Heart right ventricle (tissue), 16 donors: Measurements from ENCODE around the gene NKTR. TPM values are rescaled to one million over a fixed set of nuclear protein-coding genes. Genes with fewer than 3 reads are reported as not detected.

Experiments used
- ATAC-seq, 8 donors: fragments of 200-7000 bp; cut with Tn5 transposase; one replicate each; pipeline ENCODE4 v1.9.1; 2020; ENCODE audit warnings: mild to moderate bottlenecking in 8 of 8, moderate library complexity in 8 of 8, moderate number of reproducible peaks in 1 of 8
- DNase-seq, 2 donors: peaks; one replicate each; pipeline ENCODE4 v3.0.0-alpha.2; 2020
- H3K27ac ChIP-seq, 10 donors: fragments of 200-600 bp; sonication (generic) in 2 of 10; one replicate each; pipeline versions ENCODE4 v1.5.0 to v1.8.0; 2020 to 2022; ENCODE audit warnings: mild to moderate bottlenecking in 3 of 10
- H3K27me3 ChIP-seq, 7 donors: fragments of 200-600 bp; one replicate each; pipeline ENCODE4 v1.8.0; 2021 to 2022; ENCODE audit warnings: mild to moderate bottlenecking in 2 of 7
- H3K36me3 ChIP-seq, 9 donors: fragments of 200-600 bp; sonication (generic) in 1 of 9; one replicate each; pipeline versions ENCODE4 v1.5.0 to v1.8.0; 2020 to 2022; ENCODE audit warnings: mild to moderate bottlenecking in 2 of 9
- H3K4me1 ChIP-seq, 9 donors: fragments of 200-600 bp; sonication (generic) in 1 of 9; one replicate each; pipeline versions ENCODE4 v1.5.0 to v1.8.0; 2020 to 2022; ENCODE audit warnings: mild to moderate bottlenecking in 4 of 9
- H3K4me3 ChIP-seq, 10 donors: fragments of 200-600 bp; sonication (generic) in 2 of 10; one replicate each; pipeline versions ENCODE4 v1.5.0 to v1.8.0; 2020 to 2022; ENCODE audit warnings: mild to moderate bottlenecking in 7 of 10, moderate library complexity in 2 of 10
- H3K9me3 ChIP-seq, 11 donors: fragments of 200-600 bp in 10 of 11; sonication (generic) in 2 of 11; one replicate each; pipeline versions ENCODE4 v1.5.0 to v1.8.0; 2013 to 2022; ENCODE audit warnings: mild to moderate bottlenecking in 2 of 11, control low read depth in 1 of 11, moderate library complexity in 1 of 11
- CTCF ChIP-seq, 9 donors: fragments of 200-600 bp; sonication (generic) in 2 of 9; IDR thresholded peaks; one replicate each; pipeline versions ENCODE4 v1.5.0 to v1.8.0; 2021 to 2022; ENCODE audit warnings: antibody characterized with exemption in 9 of 9, mild to moderate bottlenecking in 5 of 9, moderate library complexity in 1 of 9
- WGBS, 2 donors: extraction: QIAGEN DNeasy Blood & Tissue Kit; methylation state at CpG; one replicate each; pipeline ENCODE4 v1.1.7; 2013; ENCODE audit warnings: inconsistent platforms in 1 of 2; 5-methylcytosine and 5-hydroxymethylcytosine counted together
- intact Hi-C, 10 donors: fragments of 100-400 bp; cut with DNase I; formaldehyde crosslinking; loops; one replicate each; pipeline versions ENCODE4 v1.11.1 to v1.14.2; 2022
- polyA plus RNA-seq, 2 donors: library from polyadenylated mRNA; stranded (reverse); fragments of 200-250 nt; gene quantifications; one replicate each; pipeline ENCODE4 v1.2.3, GENCODE V29; 2013
- total RNA-seq, 10 donors: library from RNA; stranded (reverse); fragmentation: NEBNext Ultra II Directional in 3 of 10; extraction: Animal tissue kit (Norgen Biotek cat#: 25700) in 3 of 10; gene quantifications; one replicate each; pipeline versions ENCODE4 v1.2.1 to v1.2.4, GENCODE V29; 2021 to 2023
- donor health status: Arrhythmogenic right ventricular cardiomyopathy.
- donor health status: ischemic (EF 13 %, LVEDD 7.1; RV severe dilation, severe dysfunction).
- donor health status: healthy with polysubstance abuse.
- donor health status: DM: no; HTN: yes; CAD: no.
- donor health status: DM: no; HTN: no; CAD: no.
- donor health status: ischemic (EF 25% LVEDD 6.9; RV normal size, moderate dysfunction).
- donor health status: ischemic (EF 25% LVEDD 5.7; RV mildly dilated, moderate dysfunction).
- donor health status: healthy.
- donor health status: DM: yes; HTN: yes; CAD: no.
- donor health status: Ischemic cardiomyopathy.
- donor health status: ischemic (EF 35%, LVEDD 5.7; RV mildly dilated, moderate dysfunction).
- donor health status: nonischemic (EF 11% LVEDD 7.7; RV severe dilation, severe dysfunction).
- donor health status: DM: yes; HTN: yes; CAD: no.
- donor health status: PGD.
- donor health status: ischemic (EF 29% LVEDD 5.4; RV normal size, mild dysfunction).
- donor health status: nonischemic (EF 23%, LVEDD 6.1; RV moderate dilation, normal function).

The NKTR gene
- total and polyA plus RNA-seq, 12 donors = 10.2 to 59.3 (median 21.9) TPM

- Histone ChIP-seq H3K36me3 (peaks cover 0 to 7% (median 0%) of the 10 kb centered on the region in 9 donors), H3K9me3 (no peaks in the 10 kb centered on the region), H3K4me3 (no peak overlapping the region), H3K4me1 (peaks cover 0 to 20% (median 11%) of the 10 kb centered on the region in 9 donors), H3K27ac (peak overlapping the region in 1 of 10 donors; percentile 10), H3K27me3 (no peaks in the 10 kb centered on the region)
- intact Hi-C loops = no loop called here
- DNase-seq (no peak), ATAC-seq (peak in 3 of 8 donors; percentile 2 to 3 (median 2))
- no peak for TF ChIP-seq CTCF (IDR thresholded peaks at IDR 0.05)
- 83 to 85% methylated on average over 17 of the region's 17 CpGs for WGBS, 2 donors
These were observed 92.4 kb downstream of the NKTR start for GRCh38 chr3:42692667-42693529.

- DNase-seq = no peak
- peaks cover 0 to 13% (median 0%) of the 10 kb centered on the region in 9 donors for H3K36me3 ChIP-seq
These were observed 93.0 kb downstream of the NKTR start for GRCh38 chr3:42693530-42693930.

GRCh38 chr3:42694366-42694765, 93.9 kb downstream of the NKTR start:
- no peak overlapping the region for H3K27ac ChIP-seq
- ATAC-seq = no peak
- intact Hi-C loops = no loop called here
- H3K4me1 ChIP-seq = peaks cover 0 to 35% (median 15%) of the 10 kb centered on the region in 9 donors
- H3K4me3 ChIP-seq = no peak overlapping the region
- no peaks in the 10 kb centered on the region for H3K27me3 ChIP-seq
- H3K36me3 ChIP-seq = peaks cover 0 to 13% (median 0%) of the 10 kb centered on the region in 9 donors
- TF ChIP-seq CTCF (IDR thresholded peaks at IDR 0.05) = no peak
- DNase-seq = no peak
- no peaks in the 10 kb centered on the region for H3K9me3 ChIP-seq

More at GRCh38 chr3:42693530-42693930, 93.0 kb downstream of the NKTR start:
- Histone ChIP-seq H3K27ac (peak overlapping the region in 1 of 10 donors; percentile 28), H3K9me3 (no peaks in the 10 kb centered on the region), H3K4me3 (no peak overlapping the region), H3K4me1 (peaks cover 0 to 27% (median 12%) of the 10 kb centered on the region in 9 donors), H3K27me3 (no peaks in the 10 kb centered on the region)
- 83 to 86% methylated on average over 4 of the region's 4 CpGs for WGBS, 2 donors
- TF ChIP-seq CTCF (IDR thresholded peaks at IDR 0.05) = no peak
- ATAC-seq = no peak
- intact Hi-C loops = no loop called here

GRCh38 chr3:42696356-42697288, 96.1 kb downstream of the NKTR start:
- WGBS, 2 donors = 65 to 68% methylated on average over 19 of the region's 19 CpGs
- no peak for DNase-seq
- no peak for ATAC-seq

More at GRCh38 chr3:42696356-42697288, 96.1 kb downstream of the NKTR start:
- Histone ChIP-seq H3K27ac (peak overlapping the region in 5 of 10 donors; percentile 7 to 36 (median 32)), H3K27me3 (no peaks in the 10 kb centered on the region), H3K36me3 (peaks cover 0 to 13% (median 0%) of the 10 kb centered on the region in 9 donors), H3K4me1 (peaks cover 0 to 40% (median 15%) of the 10 kb centered on the region in 9 donors), H3K9me3 (no peaks in the 10 kb centered on the region), H3K4me3 (no peak overlapping the region)
- TF ChIP-seq CTCF (IDR thresholded peaks at IDR 0.05) = no peak
- intact Hi-C loops = no loop called here
